Measurements from ENCODE around the gene SIK3.
"Not testable (repeated sequence)": the region's sequence is repeated elsewhere in the genome, so short reads cannot be mapped to it uniquely, and the experiment has no call there.

SIK3 gene

GRCh38 chr11:116813170-116813569, 285.1 kb downstream of the SIK3 start:
- DNase-seq: no peak

- no peak for DNase-seq
These were observed 286.1 kb downstream of the SIK3 start for GRCh38 chr11:116812109-116812508.

GRCh38 chr11:116811194-116811593, 287.0 kb downstream of the SIK3 start:
- DNase-seq: no peak

- no peak for DNase-seq
These were observed 289.7 kb downstream of the SIK3 start for GRCh38 chr11:116808262-116809175.

- DNase-seq: no peak
These were observed 290.5 kb downstream of the SIK3 start for GRCh38 chr11:116807601-116808261.

- DNase-seq: no peak
These were observed 294.2 kb downstream of the SIK3 start for GRCh38 chr11:116804001-116804400.

- DNase-seq: not testable (repeated sequence)
These were observed 296.6 kb downstream of the SIK3 start for GRCh38 chr11:116801662-116802061.

GRCh38 chr11:116800610-116801009, 297.6 kb downstream of the SIK3 start:
- DNase-seq: no peak

- DNase-seq: no peak
These were observed 299.9 kb downstream of the SIK3 start for GRCh38 chr11:116798368-116798767.

GRCh38 chr11:116797816-116798215, 300.4 kb downstream of the SIK3 start:
- DNase-seq: no peak

GRCh38 chr11:116796548-116796947, 301.7 kb downstream of the SIK3 start:
- DNase-seq: no peak

GRCh38 chr11:116794851-116795250, 303.4 kb downstream of the SIK3 start:
- DNase-seq: no peak

- DNase-seq: no peak
These were observed 304.5 kb downstream of the SIK3 start for GRCh38 chr11:116793772-116794097.

Data from NCI-H187 (cell line).